Heart left ventricle (tissue), 16 donors: ENCODE results near the gene RBPMS2. TPM values are rescaled to one million over a fixed set of nuclear protein-coding genes. Genes with fewer than 3 reads are reported as not detected.

Experiments used
- ATAC-seq, 4 donors: fragments of 200-7000 bp; cut with Tn5 transposase; one replicate each; pipeline ENCODE4 v1.9.1; 2020 to 2022; ENCODE audit warnings: moderate library complexity in 4 of 4, mild to moderate bottlenecking in 3 of 4, moderate number of reproducible peaks in 1 of 4
- DNase-seq, 5 donors: peaks; one replicate each; pipeline ENCODE4 v3.0.0-alpha.2; 2020
- H3K27ac ChIP-seq, 12 donors: fragments of 200-600 bp; sonication (generic) in 4 of 12; one replicate each; pipeline versions ENCODE4 v1.5.0 to v1.8.0; 2016 to 2022; ENCODE audit warnings: mild to moderate bottlenecking in 2 of 12
- H3K27me3 ChIP-seq, 9 donors: fragments of 200-600 bp; sonication (generic) in 2 of 9; one replicate each; pipeline versions ENCODE4 v1.5.1 to v1.8.0; 2016 to 2022; ENCODE audit warnings: mild to moderate bottlenecking in 3 of 9
- H3K36me3 ChIP-seq, 9 donors: fragments of 200-600 bp; sonication (generic) in 2 of 9; one replicate each; pipeline versions ENCODE4 v1.5.0 to v1.8.0; 2018 to 2022; ENCODE audit warnings: mild to moderate bottlenecking in 2 of 9
- H3K4me1 ChIP-seq, 12 donors: fragments of 200-600 bp; sonication (generic) in 4 of 12; one replicate each; pipeline versions ENCODE4 v1.5.0 to v1.8.0; 2016 to 2022; ENCODE audit warnings: mild to moderate bottlenecking in 3 of 12
- H3K4me3 ChIP-seq, 12 donors: fragments of 200-600 bp; sonication (generic) in 4 of 12; one replicate each; pipeline versions ENCODE4 v1.5.0 to v1.8.0; 2017 to 2022; ENCODE audit warnings: mild to moderate bottlenecking in 9 of 12, moderate library complexity in 4 of 12
- H3K9me3 ChIP-seq, 12 donors: fragments of 200-600 bp; sonication (generic) in 4 of 12; one replicate each; pipeline versions ENCODE4 v1.5.0 to v1.8.0; 2016 to 2022; ENCODE audit warnings: mild to moderate bottlenecking in 1 of 12
- POLR2A ChIP-seq, 2 donors: fragments of 450-650 bp; IDR thresholded peaks; one replicate each; pipeline ENCODE4 v1.6.1; 2017; ENCODE audit warnings: antibody characterized with exemption in 2 of 2, mild to moderate bottlenecking in 2 of 2, moderate library complexity in 2 of 2
- WGBS, 4 donors: extraction: QIAGEN DNeasy Blood & Tissue Kit in 2 of 4; methylation state at CpG; one replicate each; pipeline versions ENCODE4 v1.1.5 to v1.1.7; 2013 to 2018; 5-methylcytosine and 5-hydroxymethylcytosine counted together
- intact Hi-C, 10 donors: fragments of 100-400 bp; cut with DNase I; formaldehyde crosslinking; loops; one replicate each; pipeline versions ENCODE4 v1.11.1 to v1.14.2; 2022
- polyA plus RNA-seq, 2 donors: library from polyadenylated mRNA; stranded (reverse); fragments of 200-250 nt; gene quantifications; one replicate each; pipeline ENCODE4 v1.2.3, GENCODE V29; 2013
- total RNA-seq, 9 donors: library from RNA; depleted of rRNA in 2 of 9; stranded (reverse); fragments of >200 nt in 2 of 9; fragmentation: NEBNext Ultra II Directional in 3 of 9; extraction: Animal tissue kit (Norgen Biotek cat#: 25700) in 3 of 9; gene quantifications; one replicate each; pipeline versions ENCODE4 v1.1.0 to v1.2.4, GENCODE V29; 2016 to 2023
- TF ChIP-seq, protein P1 (sequence below), 12 donors: fragments of 200-600 bp; sonication (generic) in 4 of 12; IDR thresholded peaks; one replicate each; pipeline versions ENCODE4 v1.5.0 to v1.8.0; 2018 to 2022; ENCODE audit warnings: antibody characterized with exemption in 12 of 12, mild to moderate bottlenecking in 5 of 12
- donor health status: ischemic (EF 13 %, LVEDD 7.1; RV severe dilation, severe dysfunction).
- donor health status: healthy with polysubstance abuse.
- donor health status: DM: no; HTN: yes; CAD: no.
- donor health status: DM: no; HTN: no; CAD: no.
- donor health status: ischemic (EF 25% LVEDD 6.9; RV normal size, moderate dysfunction).
- donor health status: ischemic (EF 25% LVEDD 5.7; RV mildly dilated, moderate dysfunction).
- donor health status: healthy.
- donor health status: DM: yes; HTN: yes; CAD: no.
- donor health status: ischemic (EF 35%, LVEDD 5.7; RV mildly dilated, moderate dysfunction).
- donor health status: nonischemic (EF 11% LVEDD 7.7; RV severe dilation, severe dysfunction).
- donor health status: DM: yes; HTN: yes; CAD: no.
- donor health status: PGD.
- donor health status: ischemic (EF 29% LVEDD 5.4; RV normal size, mild dysfunction).
- donor health status: nonischemic (EF 23%, LVEDD 6.1; RV moderate dilation, normal function).

The RBPMS2 gene
- total and polyA plus RNA-seq, 11 donors, result 49.8 to 530 (median 202) TPM

DNA sequence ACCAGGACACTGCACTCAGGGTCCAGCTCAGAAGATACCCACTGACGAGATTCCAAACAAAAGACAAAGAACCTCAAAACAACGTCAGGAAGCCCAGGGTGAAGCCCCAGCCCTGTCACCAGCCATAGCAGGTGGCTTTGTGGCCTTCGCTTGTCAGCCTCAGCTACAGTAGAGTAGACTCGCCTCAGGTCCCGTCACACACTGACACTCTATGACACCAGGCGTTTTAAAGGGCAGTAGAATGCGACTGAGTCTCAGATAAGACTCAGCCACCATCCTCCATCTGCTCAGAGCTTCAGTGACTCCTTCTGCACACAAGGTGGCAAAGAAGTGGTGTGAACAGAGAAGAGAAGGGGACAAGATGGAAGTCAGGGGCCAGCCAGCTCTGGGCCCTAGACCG lies 12.8 kb downstream of the RBPMS2 start:
- Histone ChIP-seq H3K4me3 (no peak overlapping the region), H3K27ac (peak overlapping the region; percentile 18 to 90 (median 75)), H3K9me3 (no peaks in the 10 kb centered on the region), H3K36me3 (no peaks in the 10 kb centered on the region), H3K27me3 (no peaks in the 10 kb centered on the region), H3K4me1 (peaks cover 0 to 76% (median 29%) of the 10 kb centered on the region in 12 donors)
- DNase-seq (no peak), ATAC-seq (peak; percentile 3 to 31 (median 22))
- TF ChIP-seq POLR2A (IDR thresholded peaks at IDR 0.05), result no peak
- TF ChIP-seq, protein P1, sequence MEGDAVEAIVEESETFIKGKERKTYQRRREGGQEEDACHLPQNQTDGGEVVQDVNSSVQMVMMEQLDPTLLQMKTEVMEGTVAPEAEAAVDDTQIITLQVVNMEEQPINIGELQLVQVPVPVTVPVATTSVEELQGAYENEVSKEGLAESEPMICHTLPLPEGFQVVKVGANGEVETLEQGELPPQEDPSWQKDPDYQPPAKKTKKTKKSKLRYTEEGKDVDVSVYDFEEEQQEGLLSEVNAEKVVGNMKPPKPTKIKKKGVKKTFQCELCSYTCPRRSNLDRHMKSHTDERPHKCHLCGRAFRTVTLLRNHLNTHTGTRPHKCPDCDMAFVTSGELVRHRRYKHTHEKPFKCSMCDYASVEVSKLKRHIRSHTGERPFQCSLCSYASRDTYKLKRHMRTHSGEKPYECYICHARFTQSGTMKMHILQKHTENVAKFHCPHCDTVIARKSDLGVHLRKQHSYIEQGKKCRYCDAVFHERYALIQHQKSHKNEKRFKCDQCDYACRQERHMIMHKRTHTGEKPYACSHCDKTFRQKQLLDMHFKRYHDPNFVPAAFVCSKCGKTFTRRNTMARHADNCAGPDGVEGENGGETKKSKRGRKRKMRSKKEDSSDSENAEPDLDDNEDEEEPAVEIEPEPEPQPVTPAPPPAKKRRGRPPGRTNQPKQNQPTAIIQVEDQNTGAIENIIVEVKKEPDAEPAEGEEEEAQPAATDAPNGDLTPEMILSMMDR (IDR thresholded peaks at IDR 0.05), result no peak
- WGBS, 4 donors, result 65 to 78% (median 75%) methylated on average over 7 to 8 of the region's 8 CpGs
- intact Hi-C loops, result no loop called here

DNA sequence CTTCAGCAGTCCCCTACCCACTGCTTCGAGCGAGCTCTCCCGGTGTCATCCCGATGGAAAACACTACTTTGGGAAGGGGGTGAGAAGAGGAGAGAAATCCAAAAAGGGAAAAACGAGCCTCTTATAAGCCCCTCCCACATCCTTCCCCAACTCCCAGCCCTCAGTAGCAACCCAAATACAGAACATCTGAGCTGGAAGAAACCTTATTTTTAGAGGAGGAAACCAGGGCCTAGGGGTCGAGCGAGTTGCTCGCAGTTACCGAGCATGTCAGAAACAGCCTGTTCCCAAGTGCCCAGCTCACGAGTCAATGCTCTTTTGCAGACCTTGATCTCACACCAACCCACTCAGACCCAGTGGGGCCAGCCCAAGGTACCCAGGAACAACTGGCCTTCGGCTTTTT lies 14.2 kb downstream of the RBPMS2 start:
- H3K36me3 ChIP-seq, result no peaks in the 10 kb centered on the region
- peaks cover 0 to 74% (median 29%) of the 10 kb centered on the region in 12 donors for H3K4me1 ChIP-seq
- intact Hi-C loops, result no loop called here
- ATAC-seq, result peak in 3 of 4 donors; percentile 19 to 37 (median 28)
- no peaks in the 10 kb centered on the region for H3K9me3 ChIP-seq
- TF ChIP-seq, protein P1 (IDR thresholded peaks at IDR 0.05), result no peak
- no peak for TF ChIP-seq POLR2A (IDR thresholded peaks at IDR 0.05)
- peak overlapping the region in 10 of 12 donors; percentile 33 to 90 (median 76) for H3K27ac ChIP-seq
- 39 to 54% (median 49%) methylated on average over 11 of the region's 11 CpGs for WGBS, 4 donors
- DNase-seq, result peak in 1 of 5 donors; percentile 42
- H3K27me3 ChIP-seq, result no peaks in the 10 kb centered on the region
- no peak overlapping the region for H3K4me3 ChIP-seq

DNA sequence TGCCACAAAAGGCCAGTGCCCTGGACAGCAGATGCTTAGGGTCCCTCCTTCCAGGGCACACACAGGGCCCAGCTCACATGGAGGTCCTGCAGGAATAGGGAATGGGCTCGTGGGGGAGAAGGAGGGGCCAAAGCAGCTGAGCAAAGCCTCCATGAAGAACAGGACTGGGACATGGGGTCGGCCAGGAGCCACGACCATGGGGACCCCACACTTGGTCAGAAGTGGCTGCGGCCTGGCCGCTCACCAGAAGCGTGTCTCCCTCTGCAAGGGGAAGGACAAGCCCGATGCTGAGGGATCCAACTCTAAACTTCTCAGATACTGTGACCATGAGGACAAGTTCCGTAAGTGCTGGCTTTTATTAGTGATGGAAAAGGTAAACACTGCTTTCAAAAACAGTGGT lies 15.3 kb downstream of the RBPMS2 start:
- H3K4me1 ChIP-seq, result peaks cover 0 to 81% (median 33%) of the 10 kb centered on the region in 12 donors

DNA sequence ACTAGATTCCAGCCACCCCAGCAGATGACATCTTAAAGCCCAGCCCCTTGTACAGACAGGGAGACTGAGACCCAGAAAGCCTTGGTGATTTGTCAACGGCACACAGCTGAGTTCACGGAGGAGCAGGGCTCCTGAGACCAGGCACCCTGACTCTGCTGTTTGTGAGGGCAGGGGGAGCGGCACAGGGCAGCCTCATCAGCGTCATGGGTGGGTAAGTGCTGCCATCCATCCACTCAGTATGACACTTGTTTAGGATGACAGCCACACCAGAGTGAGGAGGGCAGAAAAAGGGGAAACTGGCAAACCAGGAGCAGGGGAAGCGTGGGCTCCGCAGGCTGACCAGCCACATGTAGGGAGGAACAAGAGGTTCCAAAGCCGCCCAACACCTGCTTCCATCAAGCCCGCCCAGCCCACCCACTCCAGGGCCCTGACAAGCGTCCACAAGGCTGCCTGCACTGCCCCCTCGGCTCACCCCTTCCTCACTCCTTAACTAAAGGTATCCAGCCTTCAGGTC lies 19.9 kb downstream of the RBPMS2 start:
- intact Hi-C loops, result no loop called here
- 70 to 81% (median 76%) methylated on average over 10 of the region's 10 CpGs for WGBS, 4 donors
- ATAC-seq (peak in 3 of 4 donors; percentile 15 to 37 (median 28)), DNase-seq (no peak)
- Histone ChIP-seq H3K27ac (peak overlapping the region in 9 of 12 donors; percentile 55 to 80 (median 70)), H3K4me1 (peaks cover 0 to 82% (median 27%) of the 10 kb centered on the region in 12 donors), H3K9me3 (no peaks in the 10 kb centered on the region), H3K4me3 (no peak overlapping the region), H3K27me3 (no peaks in the 10 kb centered on the region), H3K36me3 (no peaks in the 10 kb centered on the region)
- TF ChIP-seq, protein P1 (IDR thresholded peaks at IDR 0.05), result no peak
- no peak for TF ChIP-seq POLR2A (IDR thresholded peaks at IDR 0.05)

More for the DNA sequence above, 15.3 kb downstream of the RBPMS2 start:
- Histone ChIP-seq H3K27ac (peak overlapping the region in 9 of 12 donors; percentile 33 to 86 (median 75)), H3K36me3 (no peaks in the 10 kb centered on the region), H3K4me3 (peak overlapping the region in 1 of 12 donors; percentile 1), H3K9me3 (no peaks in the 10 kb centered on the region), H3K27me3 (no peaks in the 10 kb centered on the region)
- ATAC-seq, result no peak
- no peak for TF ChIP-seq POLR2A (IDR thresholded peaks at IDR 0.05)
- TF ChIP-seq, protein P1 (IDR thresholded peaks at IDR 0.05), result no peak
- WGBS, 4 donors, result 68 to 81% (median 76%) methylated on average over 8 of the region's 8 CpGs
- intact Hi-C loops, result no loop called here
- DNase-seq, result peak in 1 of 5 donors; percentile 41
